Stimulated activated CD4-positive, alpha-beta T cell treated with anti-CD3 and anti-CD28 coated beads, Interleukin-2, amount 100 ng/mL, for 4 hours (primary cell): ENCODE results near the gene CEBPA.
"Not testable (repeated sequence)": the region's sequence is repeated elsewhere in the genome, so short reads cannot be mapped to it uniquely, and the experiment has no call there.

ENCODE experiments used
- DNase-seq: peaks from one replicate; pipeline ENCODE4 v3.0.0-alpha.2; 2020; ENCODE audit warnings: low read depth

Gene CEBPA

DNA sequence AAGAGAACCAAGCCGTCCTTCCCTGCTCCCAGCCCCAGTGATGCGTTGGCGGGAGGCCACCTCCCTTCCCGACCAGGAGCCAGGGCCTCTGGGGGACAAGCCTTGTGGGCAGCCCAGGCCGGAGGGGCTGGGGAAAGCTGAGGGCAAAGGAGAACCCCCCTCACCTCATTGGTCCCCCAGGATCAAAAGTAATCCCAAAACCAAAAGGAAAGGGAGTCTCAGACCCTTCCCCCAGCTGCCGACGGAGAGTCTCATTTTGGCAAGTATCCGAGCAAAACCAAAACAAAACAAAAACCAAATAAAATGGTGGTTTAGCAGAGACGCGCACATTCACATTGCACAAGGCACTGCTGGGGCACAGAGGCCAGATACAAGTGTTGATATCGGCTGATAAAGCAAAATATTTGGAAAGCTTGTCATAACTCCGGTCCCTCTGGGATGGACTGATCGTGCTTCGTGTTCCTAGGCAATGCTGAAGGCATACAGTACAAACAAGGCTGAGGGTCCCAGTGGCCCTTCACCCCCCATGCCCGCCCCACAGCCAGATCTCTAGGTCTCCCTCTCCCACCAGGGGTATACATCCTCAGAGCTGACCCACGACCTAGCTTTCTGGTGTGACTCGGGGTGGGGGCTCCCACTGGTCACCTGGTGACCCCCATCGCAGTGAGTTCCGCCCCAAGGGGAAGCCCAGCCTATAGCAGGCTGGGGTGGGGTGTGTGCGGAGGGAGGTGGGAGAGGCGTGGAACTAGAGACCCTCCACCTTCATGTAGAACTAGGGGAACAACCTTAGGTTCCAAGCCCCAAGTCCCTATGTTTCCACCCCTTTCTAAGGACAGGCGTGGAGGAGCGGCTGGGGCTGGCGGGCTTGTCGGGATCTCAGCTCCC lies 2.1 kb downstream of the CEBPA start:
- no peak for DNase-seq

DNA sequence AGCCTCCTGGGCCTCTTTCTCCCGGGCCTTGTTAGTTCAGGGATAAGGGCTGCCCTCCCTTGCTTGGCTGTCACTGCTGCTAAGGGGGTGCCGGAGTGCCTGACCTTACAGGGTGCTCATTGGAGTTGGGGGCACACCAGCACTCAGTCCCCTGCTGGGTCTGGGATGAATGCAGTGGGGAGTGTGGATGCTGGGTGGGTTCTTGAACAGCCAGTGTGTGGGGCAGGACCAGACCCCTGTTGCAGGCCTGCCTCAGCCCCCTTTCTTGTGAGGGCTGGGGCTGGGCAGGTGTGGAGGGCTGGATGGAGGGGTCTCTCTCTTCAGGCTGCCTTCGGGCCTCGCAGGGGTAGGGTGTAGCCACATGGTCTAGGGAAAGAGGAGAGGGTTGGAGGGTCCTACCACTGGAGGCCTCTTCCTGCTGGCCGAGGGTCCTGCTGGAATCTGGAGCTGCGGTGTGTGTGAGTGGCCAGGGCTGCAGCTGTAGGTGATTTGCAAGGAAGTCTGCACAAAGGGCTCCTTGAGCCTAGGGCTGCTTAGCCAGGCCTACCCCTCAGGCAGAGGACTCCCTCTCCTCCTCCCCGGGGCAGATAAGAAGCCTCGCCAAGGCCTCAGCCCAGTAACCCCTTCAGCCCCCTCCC lies 3.2 kb downstream of the CEBPA start:
- no peak for DNase-seq

DNA sequence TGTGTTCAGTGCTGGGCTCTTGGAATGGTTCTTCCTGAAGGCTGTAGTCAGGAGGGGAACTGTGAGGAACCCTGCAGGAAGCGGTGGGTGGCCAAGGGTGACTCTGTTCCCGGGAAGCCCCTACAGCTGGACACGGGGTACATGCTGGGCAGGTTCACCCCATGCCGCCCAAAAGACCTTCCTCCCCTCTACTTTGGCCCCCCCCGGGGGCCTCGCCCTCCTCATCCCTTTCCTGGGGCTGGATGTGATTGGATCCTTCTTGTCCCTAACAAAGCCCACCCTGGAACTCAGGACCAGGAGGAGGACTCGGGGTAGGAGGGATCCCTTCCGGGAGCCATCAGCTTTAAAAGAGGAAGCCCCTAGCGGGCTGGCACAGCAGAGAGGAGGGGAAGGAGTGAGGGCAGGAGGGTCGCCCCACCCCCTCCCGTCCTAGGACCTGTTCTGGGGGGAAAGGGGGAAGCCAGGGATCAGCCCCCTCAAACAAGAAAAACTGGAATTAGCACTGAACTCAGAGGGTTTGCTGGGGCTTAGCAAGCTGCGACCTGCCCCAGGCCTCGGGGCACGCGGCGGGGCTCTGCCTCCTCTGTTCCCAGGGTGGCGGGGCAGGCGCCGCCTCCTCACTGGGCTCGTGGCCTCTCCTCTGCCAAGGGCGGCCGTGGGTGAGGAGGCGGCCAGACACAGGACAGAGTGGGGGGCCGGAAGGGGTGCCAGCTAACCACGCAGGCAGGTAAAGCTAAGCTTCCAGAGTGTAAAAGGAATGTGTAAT lies 4.0 kb downstream of the CEBPA start:
- no peak for DNase-seq

DNA sequence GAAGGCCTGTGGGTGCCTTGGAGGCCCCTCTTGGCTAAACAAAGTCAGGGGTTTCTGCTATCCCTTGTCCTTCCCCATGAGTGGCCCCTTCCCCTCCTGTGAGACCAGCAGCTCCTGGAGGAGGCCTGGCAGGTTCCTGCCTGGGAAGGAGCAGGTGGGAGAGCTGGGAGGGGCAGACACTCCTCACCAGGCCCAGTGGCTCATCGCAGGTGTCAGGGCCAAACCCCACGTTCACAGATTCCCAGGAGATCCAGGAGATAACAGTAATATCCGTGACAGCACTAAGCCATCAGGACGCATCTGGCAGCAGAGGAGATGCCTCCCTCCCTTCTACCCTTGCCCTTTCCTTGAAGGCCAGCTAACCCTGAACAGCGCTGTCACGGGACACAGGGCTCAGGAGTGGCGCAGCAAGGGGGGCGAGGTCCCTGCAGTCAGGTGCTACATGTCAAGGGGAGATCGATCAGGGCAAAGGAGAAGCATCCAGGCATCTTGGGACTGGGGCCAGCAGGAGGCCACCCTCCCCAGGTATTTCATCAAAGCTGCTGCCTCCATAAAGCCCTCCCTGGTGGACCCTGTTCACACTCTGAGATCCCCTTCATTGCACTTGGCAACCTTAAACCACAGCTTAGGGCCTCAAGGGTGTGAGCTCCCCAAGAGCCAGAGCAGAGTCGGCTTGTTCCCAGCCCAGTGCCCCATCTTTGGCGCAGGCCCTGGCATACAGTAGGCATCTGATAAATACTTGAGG lies 4.8 kb downstream of the CEBPA start:
- no peak for DNase-seq

DNA sequence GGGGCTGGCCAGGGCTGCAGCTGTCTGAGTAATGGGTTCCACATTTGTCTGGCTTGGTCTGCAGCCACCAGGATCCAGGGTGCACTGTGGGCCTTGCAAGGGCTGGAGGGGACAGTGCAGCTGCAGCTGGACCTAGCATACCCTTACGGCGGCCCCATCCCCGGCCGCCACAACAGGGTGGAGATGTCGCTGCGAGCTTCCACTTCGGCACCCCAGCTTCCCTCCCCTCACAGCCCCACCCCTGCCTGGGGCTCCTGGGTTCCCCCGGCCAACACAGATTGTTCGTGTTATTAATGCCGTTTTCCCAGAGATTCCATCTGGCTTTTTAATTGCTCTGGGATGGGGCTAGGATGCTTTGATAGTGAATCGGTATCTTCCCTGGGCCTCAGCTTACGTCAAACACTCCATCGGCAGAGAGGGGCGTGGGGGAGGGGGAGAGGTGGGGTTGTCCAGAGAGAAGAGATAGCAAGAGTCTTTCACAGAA lies 5.8 kb downstream of the CEBPA start:
- no peak for DNase-seq

DNA sequence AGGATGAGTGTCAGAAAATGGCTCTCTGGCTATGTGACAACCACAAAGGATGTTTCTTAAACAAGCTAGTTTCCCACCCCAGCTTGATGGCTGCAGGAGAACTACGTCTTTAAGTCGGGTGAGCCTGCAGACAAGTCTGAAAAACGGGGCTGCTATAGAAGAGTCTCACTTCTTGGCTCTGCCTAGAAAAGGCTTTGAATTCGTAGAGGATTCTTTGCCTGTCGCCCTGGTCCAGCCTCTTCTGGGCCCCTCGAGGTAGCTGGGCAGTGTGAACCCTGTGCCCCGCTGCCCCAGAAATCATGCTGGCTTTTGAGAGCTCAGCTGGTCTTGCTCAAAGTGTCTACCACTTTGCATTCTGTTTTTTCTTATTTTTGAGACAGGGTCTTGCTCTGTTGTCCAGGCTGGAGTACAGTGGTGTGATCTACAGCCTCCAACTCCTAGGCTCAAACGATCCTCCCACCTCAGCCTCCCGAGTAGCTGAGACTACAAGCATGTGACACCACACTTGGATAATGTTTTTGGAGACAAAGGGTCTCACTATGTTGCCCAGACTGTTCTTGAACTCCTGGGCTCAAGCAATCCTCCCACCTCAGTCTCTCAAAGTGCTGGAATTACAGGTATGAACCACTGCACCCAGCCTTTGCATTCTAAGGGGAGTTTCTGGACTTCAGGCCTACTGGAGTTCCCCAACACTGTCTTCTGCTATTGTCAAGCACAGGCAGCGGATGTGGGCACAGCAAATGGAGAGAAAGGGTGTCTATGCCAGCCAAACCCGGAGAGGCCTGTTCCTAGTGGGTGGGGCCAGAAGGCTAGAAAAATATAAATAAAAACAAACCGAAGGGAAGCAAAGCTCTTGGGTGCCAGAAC lies 6.5 kb downstream of the CEBPA start:
- DNase-seq = no peak

DNA sequence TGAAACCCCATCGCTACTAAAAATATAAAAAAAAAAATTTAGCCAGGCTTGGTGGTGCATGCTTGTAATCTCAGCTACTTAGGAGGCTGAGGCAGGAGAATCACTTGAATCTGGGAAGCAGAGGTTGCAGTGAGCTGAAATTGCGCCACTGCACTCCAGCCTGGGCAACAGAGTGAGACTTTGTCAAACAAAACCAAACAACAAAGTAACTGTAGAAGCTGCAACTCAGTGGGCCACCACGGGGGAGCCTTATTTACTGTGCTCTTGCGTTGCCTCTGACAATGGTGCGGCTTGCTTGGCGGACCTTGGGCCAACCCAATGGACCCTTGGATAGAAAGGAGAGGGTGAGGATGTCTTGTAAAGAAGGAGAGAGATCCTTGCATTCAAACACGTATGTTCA lies 7.3 kb downstream of the CEBPA start:
- not testable (repeated sequence) for DNase-seq

DNA sequence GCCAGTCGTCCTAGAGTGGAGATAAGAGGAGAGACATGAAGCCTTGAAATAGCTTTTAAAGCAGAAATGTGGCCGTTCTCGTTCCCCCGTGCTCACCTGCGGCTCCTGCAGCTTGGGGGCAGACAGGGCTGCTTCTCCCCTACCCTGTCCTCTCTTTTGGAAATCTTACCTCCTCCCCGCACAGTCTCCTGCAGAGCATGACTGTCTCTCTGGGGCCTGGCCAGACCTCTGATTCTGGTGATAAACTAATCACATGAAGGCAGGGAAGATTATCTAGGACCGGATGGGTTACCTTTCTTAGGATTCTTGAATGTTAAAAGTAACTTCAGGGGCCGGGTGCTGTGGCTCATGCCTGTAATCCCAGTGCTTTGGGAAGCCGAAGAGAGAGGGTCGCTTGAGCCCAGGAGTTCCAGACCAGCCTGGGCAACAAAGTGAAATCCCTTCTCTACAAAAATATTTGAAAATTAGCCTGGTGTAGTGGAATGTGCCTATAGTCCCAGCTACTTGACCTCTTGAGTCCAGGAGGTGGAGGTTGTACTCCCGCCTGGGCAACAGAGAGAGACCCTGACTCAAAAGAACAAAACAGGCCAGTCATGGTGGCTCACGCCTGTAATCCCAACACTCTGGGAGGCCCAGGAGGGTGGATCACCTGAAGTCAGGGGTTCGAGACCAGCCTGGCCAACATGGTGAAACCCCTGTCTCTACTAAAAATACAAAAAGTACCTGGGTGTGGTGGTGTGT lies 8.1 kb downstream of the CEBPA start:
- no peak for DNase-seq

DNA sequence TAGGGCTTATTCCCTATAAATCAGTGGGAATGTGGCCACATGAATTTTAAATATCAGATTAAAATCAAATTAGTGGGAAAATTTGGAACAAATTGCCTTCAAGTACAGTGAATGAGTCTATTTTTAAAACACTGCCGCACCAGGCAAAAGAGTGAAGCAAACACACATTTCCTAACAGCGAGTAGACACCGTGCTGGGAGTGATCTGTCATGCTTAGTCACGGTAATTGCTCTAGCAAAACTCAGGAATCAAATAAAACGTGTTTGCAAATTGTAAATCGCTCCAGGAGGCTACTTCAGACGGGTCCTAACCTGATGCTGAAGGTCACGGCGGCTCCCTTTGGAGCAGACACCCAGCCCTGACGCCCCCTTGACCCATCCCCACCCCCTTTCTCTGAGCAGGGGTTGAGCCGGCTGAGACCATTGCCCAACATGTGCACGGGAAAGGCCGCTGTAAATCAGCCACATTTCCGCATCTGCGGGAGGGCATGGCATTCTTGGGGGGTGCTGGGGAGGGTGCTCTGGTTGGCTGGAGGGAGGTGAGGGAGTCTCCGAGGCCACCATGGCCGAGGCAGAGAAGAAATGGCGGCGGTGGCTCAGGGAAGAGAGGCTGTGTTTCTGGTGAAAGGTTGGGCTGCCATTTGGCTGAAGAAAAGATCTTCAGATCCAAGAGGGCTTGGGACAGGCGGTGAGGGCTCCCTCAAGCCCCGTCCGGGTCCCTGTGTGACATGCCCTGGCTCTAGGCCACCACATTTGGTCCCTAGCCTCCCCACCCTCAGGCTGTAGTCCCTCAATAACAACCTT lies 8.9 kb downstream of the CEBPA start:
- DNase-seq = no peak

DNA sequence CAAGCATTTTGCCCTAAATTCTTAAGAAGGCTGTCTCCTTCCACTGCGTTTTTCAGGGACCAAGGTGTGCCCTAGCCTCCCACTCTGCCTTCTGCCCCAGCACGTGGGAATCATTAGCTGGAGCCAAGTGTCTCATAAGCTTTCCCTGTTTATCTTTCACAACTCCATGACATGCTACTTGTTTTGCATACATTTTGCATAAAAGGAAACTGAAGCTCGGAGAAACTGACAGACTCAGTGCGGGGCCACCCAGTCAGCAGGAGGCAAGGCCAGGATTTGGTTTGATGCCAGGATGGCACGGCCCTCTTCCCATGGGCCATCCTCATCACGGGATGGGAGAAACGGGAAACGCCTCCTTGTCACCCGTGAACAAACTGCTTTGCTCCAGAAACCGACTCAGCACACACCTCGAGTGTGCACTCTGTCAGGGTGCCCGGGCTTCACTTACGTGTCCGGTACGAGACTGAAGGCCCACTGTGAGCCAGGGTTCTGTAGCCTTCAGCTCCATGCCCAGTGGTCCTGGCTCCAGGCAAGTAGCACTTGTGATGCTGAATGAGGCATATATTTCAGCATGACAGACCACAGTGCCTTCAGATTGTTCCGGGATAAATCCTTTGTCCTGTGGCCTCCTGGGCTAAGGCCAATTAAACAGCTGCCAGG lies 9.6 kb downstream of the CEBPA start:
- no peak for DNase-seq

DNA sequence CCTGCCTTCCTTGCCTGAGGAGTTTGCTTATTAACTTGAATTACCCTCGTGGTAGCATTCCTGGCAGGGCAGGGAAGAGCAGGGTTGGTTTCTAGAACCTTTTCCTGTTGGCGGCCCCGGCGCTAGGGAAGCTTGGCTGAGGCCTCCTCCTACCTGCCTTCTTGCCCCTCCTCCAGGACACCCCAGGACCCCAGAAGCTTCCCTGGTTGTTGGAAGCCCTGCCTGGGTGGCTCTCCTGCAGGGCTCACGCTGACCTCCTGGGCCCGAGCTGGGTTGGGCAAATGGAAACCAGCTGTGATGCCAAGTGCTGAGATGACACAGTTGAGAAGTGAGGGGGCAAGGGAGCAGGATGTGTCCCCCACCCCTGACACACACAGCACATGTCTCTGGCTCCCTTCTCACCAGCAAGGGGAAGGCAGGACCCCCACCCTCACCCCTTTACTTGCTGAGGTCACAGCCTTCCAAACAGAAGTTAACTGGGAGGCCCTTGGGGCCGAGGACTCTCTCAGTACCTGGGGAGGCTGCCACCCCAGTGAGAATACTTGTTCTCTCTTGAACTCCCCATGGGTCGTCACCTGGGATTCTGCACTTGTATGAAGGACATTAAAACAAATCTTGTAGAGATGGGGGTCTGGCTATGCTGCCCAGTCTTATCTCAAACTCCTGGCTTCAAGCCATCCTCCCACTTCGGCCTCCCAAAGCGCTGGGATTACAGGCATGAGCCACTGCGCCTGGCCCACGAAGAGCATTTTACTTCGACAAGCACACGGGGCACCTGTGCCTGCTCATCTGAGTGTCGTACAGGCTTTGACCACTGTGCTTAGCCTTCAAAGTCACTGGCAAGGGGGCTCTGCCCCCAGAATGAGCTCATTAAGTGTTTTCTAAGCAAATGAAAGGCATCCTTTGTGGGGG lies 10.5 kb downstream of the CEBPA start:
- DNase-seq = no peak

DNA sequence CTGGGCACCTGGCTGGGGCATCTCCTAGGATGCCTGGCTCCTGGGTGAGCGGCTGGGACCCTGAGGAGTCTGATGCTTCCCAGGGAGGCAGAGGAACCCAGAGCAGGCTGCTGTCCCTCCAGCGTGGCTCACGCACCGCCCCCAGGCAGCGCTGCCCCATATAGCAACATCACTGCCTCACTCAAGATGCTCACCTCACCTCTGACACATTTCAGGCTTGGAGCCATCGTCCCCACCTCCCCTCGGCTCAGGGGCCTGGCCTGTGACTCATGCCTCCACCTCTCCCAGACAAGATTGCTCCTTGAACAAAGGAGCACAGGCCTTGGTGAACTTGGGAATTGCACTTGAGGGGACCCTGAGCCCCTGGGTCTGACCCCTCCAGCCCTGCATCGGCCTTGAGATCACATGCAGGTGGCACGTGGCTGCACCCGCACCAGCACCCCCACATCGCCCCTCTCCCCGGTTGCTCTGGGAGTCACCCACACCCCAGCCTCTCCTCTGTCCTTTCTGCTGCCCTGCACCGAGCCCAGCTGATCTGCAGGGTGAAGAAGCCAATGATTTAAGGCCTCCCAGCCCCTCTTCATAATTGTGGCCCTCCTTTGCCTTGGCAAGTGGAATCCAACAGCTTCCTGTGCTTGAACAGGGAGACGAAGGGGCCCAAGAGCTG lies 11.2 kb downstream of the CEBPA start:
- no peak for DNase-seq

DNA sequence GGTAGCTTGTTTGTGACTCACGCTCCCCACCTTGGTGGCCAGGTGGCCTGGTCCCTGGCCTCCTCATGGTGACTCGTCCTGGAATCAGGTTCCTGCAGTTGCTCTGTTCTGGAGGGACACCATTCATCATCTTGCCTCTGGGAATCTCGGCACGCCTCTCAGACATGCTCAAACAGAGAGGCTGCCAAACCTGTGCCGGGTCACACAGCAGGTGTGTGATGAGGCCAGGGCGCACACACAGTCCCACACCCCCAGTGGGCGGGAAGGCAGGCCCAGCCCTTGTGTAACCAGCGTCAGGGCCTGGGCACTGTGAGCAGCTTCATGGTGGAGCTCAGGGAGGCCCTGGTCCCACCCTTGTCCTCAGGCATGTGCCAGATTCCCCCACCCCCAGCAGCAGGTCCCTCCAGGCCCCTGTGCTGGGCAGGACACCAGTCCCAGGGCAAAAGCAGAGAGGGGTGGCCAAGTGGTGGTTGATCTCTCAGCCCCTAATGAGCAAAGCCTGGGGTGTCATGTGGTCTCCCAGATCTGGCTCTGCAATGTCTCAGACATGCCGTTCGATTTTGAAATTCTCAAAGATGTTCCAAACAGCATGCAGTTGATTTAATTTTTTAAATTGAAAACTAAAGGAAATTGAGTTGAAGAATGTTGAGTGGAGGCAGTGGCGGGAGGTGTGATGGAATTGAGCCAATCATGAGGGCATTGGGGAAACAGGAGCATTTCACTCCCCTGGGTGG lies 12.1 kb downstream of the CEBPA start:
- DNase-seq = no peak

DNA sequence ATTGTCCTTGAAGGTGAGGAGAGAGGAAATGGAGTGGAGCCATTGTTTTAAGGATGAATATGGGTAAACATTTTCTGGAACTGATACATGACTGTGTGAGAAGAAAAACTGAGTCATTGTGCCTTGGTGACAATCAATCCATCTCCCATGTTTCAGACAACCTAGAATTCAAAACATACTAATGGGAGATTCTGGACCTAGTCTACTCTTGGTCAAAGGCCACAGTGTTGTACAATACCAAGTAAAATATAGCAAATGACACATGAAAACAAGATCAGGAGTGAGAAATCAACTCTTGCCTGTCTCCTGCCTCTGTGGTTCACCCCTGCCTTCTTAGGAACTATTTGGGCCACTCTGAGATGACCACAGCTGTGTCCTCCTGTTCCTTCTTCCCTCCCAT lies 13.1 kb downstream of the CEBPA start:
- DNase-seq = no peak

DNA sequence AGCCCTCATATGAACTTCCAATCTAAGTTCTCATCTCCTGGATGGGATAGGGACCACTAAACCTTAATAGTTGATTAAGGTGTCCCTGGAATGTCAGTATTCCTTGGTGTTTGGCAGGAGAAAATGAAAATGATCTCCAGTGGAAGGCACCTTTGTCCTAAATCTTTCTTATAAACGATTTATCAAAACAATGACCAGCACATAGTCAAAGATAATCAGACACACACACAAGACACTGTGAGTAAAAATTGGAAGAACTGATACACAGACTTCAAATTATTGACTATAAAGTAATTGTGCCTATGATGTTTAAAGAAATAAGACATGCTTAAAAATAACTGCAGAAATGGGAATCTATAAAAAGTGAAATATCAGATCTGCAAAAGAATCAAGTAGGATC lies 13.7 kb downstream of the CEBPA start:
- DNase-seq = no peak

DNA sequence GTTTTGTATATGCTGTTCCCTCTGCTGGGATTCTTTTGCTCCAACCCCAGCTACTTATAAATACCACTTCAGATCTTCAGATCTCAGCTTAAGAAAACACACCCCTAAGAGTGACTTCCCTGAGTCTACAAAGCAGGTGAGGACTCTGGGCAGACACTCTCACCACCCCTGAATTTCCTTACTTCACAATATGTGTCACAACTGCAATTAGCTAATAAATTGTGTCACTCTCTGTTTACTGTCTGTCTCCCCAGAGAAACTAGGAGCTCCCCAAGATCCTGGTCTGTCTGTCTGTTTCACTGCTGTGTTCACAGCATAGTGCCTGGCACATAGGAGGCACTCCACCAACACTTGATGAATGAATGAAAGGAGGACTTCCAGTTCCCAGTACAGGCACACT lies 14.4 kb downstream of the CEBPA start:
- DNase-seq = no peak

DNA sequence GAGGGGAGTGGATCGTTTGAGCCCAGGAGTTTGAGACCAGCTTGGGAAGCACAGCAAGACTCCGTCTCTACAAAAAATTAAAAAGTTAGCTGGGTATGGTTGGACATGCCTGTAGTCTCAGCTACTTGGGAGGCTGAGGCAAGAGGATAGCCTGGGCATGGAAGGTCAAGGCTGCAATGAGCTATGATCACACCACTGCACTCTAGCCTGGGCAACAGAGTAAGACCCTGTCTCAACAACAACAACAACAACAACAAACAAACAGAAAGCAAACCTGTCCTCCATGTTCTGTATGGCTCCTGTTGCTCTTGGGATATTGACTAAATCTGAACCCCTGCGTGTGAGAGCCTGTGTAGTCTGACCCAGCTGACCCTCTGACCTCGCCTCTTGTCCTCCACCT lies 14.9 kb downstream of the CEBPA start:
- DNase-seq = no peak
